Epithelial cell of proximal tubule (primary cell): ENCODE data around the gene UGT1A8. TPM values are rescaled to one million over a fixed set of nuclear protein-coding genes. Genes with fewer than 3 reads are reported as not detected.

ENCODE experiments used
- DNase-seq: peaks from one replicate; pipeline ENCODE4 v3.0.0-alpha.2; 2011; ENCODE audit warnings: low read depth
- H3K4me3 ChIP-seq: 2 replicates; pipeline ENCODE4 v1.5.1; 2011; ENCODE audit warnings: low read depth, mild to moderate bottlenecking, low read length
- CTCF ChIP-seq: conservative IDR thresholded peaks from 2 replicates; pipeline ENCODE4 v1.5.1; 2012; ENCODE audit warnings: low read depth, mild to moderate bottlenecking, low read length
- total RNA-seq: library from RNA; depleted of rRNA; stranded (reverse); fragments of >200 nt; gene quantifications from 2 replicates; pipeline ENCODE4 v1.2.3, GENCODE V29; 2015

Gene UGT1A8
- total RNA-seq, 1 donor from 2014 or later = not detected

GRCh38 chr2:233800208-233800607 is 182.8 kb downstream of the UGT1A8 start:
- H3K4me3 ChIP-seq = no peak overlapping the region
- DNase-seq = no peak
- TF ChIP-seq CTCF = no peak

GRCh38 chr2:233801357-233802131 is 184.1 kb downstream of the UGT1A8 start:
- no peak overlapping the region for H3K4me3 ChIP-seq
- no peak for DNase-seq
- no peak for TF ChIP-seq CTCF

- no peak for TF ChIP-seq CTCF
- no peak for DNase-seq
- no peak overlapping the region for H3K4me3 ChIP-seq
Observed at GRCh38 chr2:233802132-233802815, 184.8 kb downstream of the UGT1A8 start.

GRCh38 chr2:233803292-233803911 is 186.0 kb downstream of the UGT1A8 start:
- no peak overlapping the region for H3K4me3 ChIP-seq
- TF ChIP-seq CTCF = no peak
- DNase-seq = no peak

- H3K4me3 ChIP-seq = no peak overlapping the region
- DNase-seq = no peak
- no peak for TF ChIP-seq CTCF
Observed at GRCh38 chr2:233803994-233804393, 186.6 kb downstream of the UGT1A8 start.

- peak; percentile 19 for TF ChIP-seq CTCF
- H3K4me3 ChIP-seq = no peak overlapping the region
- DNase-seq = no peak
Observed at GRCh38 chr2:233807215-233807865, 189.9 kb downstream of the UGT1A8 start.
